ENCODE measurements around the gene NRIP1. TPM values are rescaled to one million over a fixed set of nuclear protein-coding genes. Genes with fewer than 3 reads are reported as not detected.
"Not testable (repeated sequence)": the region's sequence is repeated elsewhere in the genome, so short reads cannot be mapped to it uniquely, and the experiment has no call there.

NRIP1 gene
- total and polyA plus RNA-seq, 7 donors: 10.2 to 35.3 (median 26.3) TPM

GRCh38 chr21:15034126-15034853 is 30.5 kb downstream of the NRIP1 start:
- intact Hi-C loops (cut with DNase I): no loop called here
- WGBS, 2 donors: 7 to 30% methylated on average over 2 of the region's 2 CpGs
- no peaks in the 10 kb centered on the region for H3K27me3 ChIP-seq
- H3K36me3 ChIP-seq: no peaks in the 10 kb centered on the region
- no peaks in the 10 kb centered on the region for H3K9me3 ChIP-seq
- no peak for DNase-seq
- no peak overlapping the region for H3K4me3 ChIP-seq
- no peak for TF ChIP-seq EP300 (IDR thresholded peaks at IDR 0.05)
- TF ChIP-seq, protein P1, sequence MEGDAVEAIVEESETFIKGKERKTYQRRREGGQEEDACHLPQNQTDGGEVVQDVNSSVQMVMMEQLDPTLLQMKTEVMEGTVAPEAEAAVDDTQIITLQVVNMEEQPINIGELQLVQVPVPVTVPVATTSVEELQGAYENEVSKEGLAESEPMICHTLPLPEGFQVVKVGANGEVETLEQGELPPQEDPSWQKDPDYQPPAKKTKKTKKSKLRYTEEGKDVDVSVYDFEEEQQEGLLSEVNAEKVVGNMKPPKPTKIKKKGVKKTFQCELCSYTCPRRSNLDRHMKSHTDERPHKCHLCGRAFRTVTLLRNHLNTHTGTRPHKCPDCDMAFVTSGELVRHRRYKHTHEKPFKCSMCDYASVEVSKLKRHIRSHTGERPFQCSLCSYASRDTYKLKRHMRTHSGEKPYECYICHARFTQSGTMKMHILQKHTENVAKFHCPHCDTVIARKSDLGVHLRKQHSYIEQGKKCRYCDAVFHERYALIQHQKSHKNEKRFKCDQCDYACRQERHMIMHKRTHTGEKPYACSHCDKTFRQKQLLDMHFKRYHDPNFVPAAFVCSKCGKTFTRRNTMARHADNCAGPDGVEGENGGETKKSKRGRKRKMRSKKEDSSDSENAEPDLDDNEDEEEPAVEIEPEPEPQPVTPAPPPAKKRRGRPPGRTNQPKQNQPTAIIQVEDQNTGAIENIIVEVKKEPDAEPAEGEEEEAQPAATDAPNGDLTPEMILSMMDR (IDR thresholded peaks at IDR 0.05): no peak
- no peak for TF ChIP-seq POLR2AphosphoS5 (IDR thresholded peaks at IDR 0.05)
- TF ChIP-seq POLR2A (IDR thresholded peaks at IDR 0.05): no peak
- H3K27ac ChIP-seq: no peak overlapping the region
- peaks cover 0 to 21% (median 16%) of the 10 kb centered on the region in 4 donors for H3K4me1 ChIP-seq

DNA sequence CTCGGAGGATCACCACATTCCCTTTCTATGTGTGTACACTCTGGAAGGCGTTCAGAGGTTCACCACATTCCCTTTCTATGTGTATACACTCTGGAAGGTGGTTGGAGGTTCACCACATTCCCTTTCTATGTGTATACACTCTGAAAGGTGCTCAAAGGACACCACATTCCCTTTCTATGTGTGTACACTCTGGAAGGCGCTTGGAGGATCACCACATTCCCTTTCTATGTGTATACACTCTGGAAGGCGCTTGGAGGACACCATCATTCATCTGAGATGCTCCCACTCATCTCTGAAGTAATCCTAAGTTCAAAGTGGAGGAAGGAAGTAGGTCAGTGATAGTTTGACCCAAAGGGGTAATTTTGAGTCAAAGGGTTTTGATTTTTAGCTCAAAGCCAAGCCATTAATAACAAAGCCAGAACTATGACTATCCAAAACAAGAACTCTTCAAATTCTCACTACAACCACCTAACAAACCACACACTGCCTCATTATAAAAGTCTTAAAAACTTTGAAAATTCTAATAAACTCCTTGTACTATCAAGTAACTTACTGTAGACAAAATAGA is 32.9 kb downstream of the NRIP1 start:
- Histone ChIP-seq H3K4me1 (peaks cover 0 to 38% (median 24%) of the 10 kb centered on the region in 4 donors), H3K27me3 (no peaks in the 10 kb centered on the region), H3K4me3 (no peak overlapping the region), H3K9me3 (no peaks in the 10 kb centered on the region), H3K27ac (no peak overlapping the region), H3K36me3 (no peaks in the 10 kb centered on the region)
- intact Hi-C loops (cut with DNase I): no loop called here
- 97 to 98% methylated on average over 3 of the region's 4 CpGs for WGBS, 2 donors
- no peak for TF ChIP-seq POLR2AphosphoS5 (IDR thresholded peaks at IDR 0.05)
- TF ChIP-seq, protein P1 (IDR thresholded peaks at IDR 0.05): no peak
- no peak for TF ChIP-seq EP300 (IDR thresholded peaks at IDR 0.05)
- TF ChIP-seq POLR2A (IDR thresholded peaks at IDR 0.05): no peak
- no peak for DNase-seq

DNA sequence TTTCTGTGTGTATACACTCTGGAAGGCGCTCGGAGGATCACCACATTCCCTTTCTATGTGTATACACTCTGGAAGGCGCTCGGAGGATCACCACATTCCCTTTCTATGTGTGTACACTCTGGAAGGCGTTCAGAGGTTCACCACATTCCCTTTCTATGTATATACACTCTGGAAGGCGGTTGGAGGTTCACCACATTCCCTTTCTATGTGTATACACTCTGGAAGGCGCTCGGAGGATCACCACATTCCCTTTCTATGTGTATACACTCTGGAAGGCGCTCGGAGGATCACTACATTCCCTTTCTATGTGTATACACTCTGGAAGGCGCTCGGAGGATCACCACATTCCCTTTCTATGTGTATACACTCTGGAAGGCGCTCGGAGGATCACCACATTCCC is 33.4 kb downstream of the NRIP1 start:
- H3K36me3 ChIP-seq; H3K9me3 ChIP-seq; DNase-seq; H3K27ac ChIP-seq; intact Hi-C loops (cut with DNase I); H3K27me3 ChIP-seq; H3K4me3 ChIP-seq: not testable (repeated sequence)
- 87 to 88% methylated on average over 12 of the region's 14 CpGs for WGBS, 2 donors
- peaks cover 0 to 39% (median 24%) of the 10 kb centered on the region in 4 donors for H3K4me1 ChIP-seq

DNA sequence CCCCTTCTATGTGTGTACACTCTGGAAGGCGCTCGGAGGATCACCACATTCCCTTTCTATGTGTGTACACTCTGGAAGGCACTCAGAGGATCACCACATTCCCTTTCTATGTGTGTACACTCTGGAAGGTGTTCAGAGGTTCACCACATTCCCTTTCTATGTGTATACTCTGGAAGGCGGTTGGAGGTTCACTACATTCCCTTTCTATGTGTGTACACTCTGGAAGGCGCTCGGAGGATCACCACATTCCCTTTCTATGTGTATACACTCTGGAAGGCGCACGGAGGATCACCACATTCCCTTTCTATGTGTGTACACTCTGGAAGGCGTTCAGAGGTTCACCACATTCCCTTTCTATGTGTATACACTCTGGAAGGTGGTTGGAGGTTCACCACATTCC is 33.9 kb downstream of the NRIP1 start:
- DNase-seq; H3K27me3 ChIP-seq; H3K9me3 ChIP-seq; intact Hi-C loops (cut with DNase I); H3K4me3 ChIP-seq; H3K36me3 ChIP-seq; H3K27ac ChIP-seq: not testable (repeated sequence)
- H3K4me1 ChIP-seq: peaks cover 0 to 39% (median 24%) of the 10 kb centered on the region in 4 donors
- 95 to 97% methylated on average over 8 of the region's 8 CpGs for WGBS, 2 donors

GRCh38 chr21:15029077-15029476 is 35.7 kb downstream of the NRIP1 start:
- 75 to 89% methylated on average over 4 of the region's 4 CpGs for WGBS, 2 donors
- no peaks in the 10 kb centered on the region for H3K36me3 ChIP-seq
- no peak overlapping the region for H3K4me3 ChIP-seq
- intact Hi-C loops (cut with DNase I): no loop called here
- DNase-seq: no peak
- H3K9me3 ChIP-seq: no peaks in the 10 kb centered on the region
- no peak overlapping the region for H3K27ac ChIP-seq
- no peaks in the 10 kb centered on the region for H3K27me3 ChIP-seq
- TF ChIP-seq POLR2AphosphoS5 (IDR thresholded peaks at IDR 0.05): no peak
- TF ChIP-seq POLR2A (IDR thresholded peaks at IDR 0.05): no peak
- TF ChIP-seq EP300 (IDR thresholded peaks at IDR 0.05): no peak
- TF ChIP-seq, protein P1 (IDR thresholded peaks at IDR 0.05): no peak
- peaks cover 0 to 30% (median 16%) of the 10 kb centered on the region in 4 donors for H3K4me1 ChIP-seq
